NT2/D1 (cell line): Measurements from ENCODE around the gene CCDC86.

ENCODE experiments used
- DNase-seq: peaks from one replicate; pipeline ENCODE4 v3.0.0-alpha.2; 2011; ENCODE audit warnings: low read depth, low spot score
- H3K27me3 ChIP-seq: 2 replicates; pipeline ENCODE4 v1.6.0; 2011; ENCODE audit warnings: mild to moderate bottlenecking; ENCODE audit not compliant: insufficient read length, insufficient read depth
- H3K36me3 ChIP-seq: 2 replicates; pipeline ENCODE4 v1.6.1; 2011; ENCODE audit warnings: mild to moderate bottlenecking, low read length, mixed read lengths; ENCODE audit not compliant: insufficient read depth, insufficient read length
- H3K4me1 ChIP-seq: 2 replicates; pipeline ENCODE4 v1.5.1; 2011; ENCODE audit not compliant: insufficient read depth, insufficient read length
- H3K4me3 ChIP-seq: 2 replicates; pipeline ENCODE4 v1.5.1; 2011; ENCODE audit warnings: low read depth; ENCODE audit not compliant: insufficient read length
- H3K9ac ChIP-seq: 2 replicates; pipeline ENCODE4 v1.6.0; 2011; ENCODE audit warnings: low read depth; ENCODE audit not compliant: insufficient read length
- H3K9me3 ChIP-seq: 2 replicates; pipeline ENCODE4 v1.5.1; 2011; ENCODE audit warnings: mild to moderate bottlenecking, low read length; ENCODE audit not compliant: insufficient read depth
- SUZ12 ChIP-seq: IDR thresholded peaks from 2 replicates; pipeline ENCODE4 v1.6.1; 2011; ENCODE audit not compliant: insufficient read length, insufficient read depth; ENCODE audit errors: extremely low read depth
- YY1 ChIP-seq: IDR thresholded peaks from 2 replicates; pipeline ENCODE4 v1.6.1; 2011; ENCODE audit not compliant: insufficient read length, insufficient read depth
- ZNF274 ChIP-seq: IDR thresholded peaks from 2 replicates; pipeline ENCODE4 v1.6.1; 2011; ENCODE audit warnings: mild to moderate bottlenecking, low read depth, low read length

Gene CCDC86

DNA sequence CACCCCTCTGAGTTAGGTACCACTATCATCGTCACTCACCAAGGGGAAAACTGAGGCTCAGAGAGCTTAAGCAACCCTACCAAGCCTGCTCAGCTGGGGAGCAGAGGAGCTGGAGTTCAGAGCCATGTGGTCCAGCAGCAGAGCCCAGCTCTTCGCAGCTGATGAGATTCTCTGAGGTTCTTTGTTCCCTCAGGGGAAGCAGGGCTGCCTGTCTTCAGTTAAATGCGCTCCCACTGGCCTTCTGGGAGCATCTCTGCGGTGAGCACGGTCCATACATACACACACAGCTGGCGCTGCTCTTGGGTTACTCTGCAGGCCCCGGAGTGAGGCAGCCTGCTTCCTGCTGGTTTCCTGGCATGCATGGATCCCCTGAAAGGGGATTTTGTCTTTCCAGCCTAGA lies 19.0 kb downstream of the CCDC86 start:
- no peak overlapping the region for H3K9ac ChIP-seq
- H3K4me1 ChIP-seq = peaks cover 11% of the 10 kb centered on the region
- TF ChIP-seq ZNF274 (no peak), YY1 (no peak), SUZ12 (no peak)
- no peak overlapping the region for H3K4me3 ChIP-seq
- no peak for DNase-seq
- H3K9me3 ChIP-seq = no peaks in the 10 kb centered on the region
- H3K27me3 ChIP-seq = no peaks in the 10 kb centered on the region
- H3K36me3 ChIP-seq = no peaks in the 10 kb centered on the region

DNA sequence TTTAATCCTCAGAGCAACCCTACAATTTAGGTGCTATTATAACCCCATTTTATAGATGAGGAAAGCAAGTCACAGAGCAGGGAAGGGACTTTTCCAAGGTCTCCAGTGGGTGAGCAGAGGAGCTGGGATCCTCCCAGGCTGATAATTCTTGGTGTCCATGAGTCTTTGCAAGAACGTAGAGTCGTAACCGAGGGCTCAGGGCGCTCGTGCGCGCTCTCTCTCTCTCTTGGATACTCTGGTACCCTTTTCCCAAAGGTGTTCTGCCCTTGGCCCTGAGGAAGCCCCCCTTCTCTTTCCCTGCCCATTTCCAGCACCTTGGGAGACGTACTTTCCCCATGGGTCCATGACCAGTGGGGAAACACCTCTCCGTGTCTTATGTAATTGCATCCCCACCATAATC lies 20.3 kb downstream of the CCDC86 start:
- DNase-seq = no peak
- Histone ChIP-seq H3K4me1 (peaks cover 12% of the 10 kb centered on the region), H3K4me3 (no peak overlapping the region), H3K36me3 (no peaks in the 10 kb centered on the region), H3K27me3 (no peaks in the 10 kb centered on the region), H3K9ac (no peak overlapping the region), H3K9me3 (no peaks in the 10 kb centered on the region)
- TF ChIP-seq YY1 (no peak), SUZ12 (no peak), ZNF274 (no peak)

DNA sequence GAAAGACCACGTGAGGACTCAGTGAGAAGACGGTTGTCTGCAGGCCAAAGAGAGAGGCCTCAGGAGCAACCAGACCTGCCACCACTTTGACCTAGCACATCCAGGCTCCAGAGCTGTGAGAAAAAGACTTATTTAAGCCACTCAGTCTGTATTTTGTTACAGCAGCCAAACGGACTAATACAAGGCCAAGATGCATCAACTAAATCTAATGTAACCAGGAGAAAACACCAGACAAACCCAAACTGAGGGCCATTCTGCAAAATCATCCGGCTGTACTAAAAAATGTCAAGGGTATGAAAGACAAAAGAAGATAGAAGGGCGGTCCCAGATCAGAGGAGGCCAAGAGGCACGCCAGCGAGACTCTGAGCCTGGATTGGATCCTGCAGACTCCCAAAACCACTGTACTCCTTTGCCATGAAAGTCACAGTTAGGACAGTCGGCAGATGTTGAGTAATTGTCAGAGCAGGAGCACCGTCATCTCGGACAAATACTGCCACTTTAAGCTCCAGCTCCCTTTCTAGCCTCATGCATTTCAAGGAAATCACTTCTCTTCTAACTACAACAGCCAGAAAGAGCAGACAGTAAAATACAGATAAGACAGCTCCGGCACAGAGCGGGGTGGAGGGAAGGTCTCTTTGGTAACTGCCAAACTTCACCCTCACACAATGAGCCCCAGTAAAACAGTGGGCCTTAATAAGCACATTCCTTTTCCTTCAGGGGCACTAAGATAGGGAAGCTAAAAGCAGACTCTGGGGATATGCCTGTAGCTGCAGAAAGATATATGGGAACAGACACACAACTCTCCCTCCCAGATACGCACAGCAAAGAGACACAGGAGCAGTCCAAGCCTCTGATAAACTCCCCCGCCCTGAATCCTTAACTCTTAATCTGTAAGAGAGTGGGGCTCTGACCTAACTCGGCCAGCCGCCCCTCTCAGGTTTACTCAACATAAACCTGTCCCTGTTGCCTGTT lies 21.9 kb downstream of the CCDC86 start:
- no peaks in the 10 kb centered on the region for H3K27me3 ChIP-seq
- no peak overlapping the region for H3K9ac ChIP-seq
- no peaks in the 10 kb centered on the region for H3K36me3 ChIP-seq
- H3K4me1 ChIP-seq = peaks cover 9% of the 10 kb centered on the region
- no peaks in the 10 kb centered on the region for H3K9me3 ChIP-seq
- TF ChIP-seq ZNF274 (no peak), SUZ12 (no peak), YY1 (no peak)
- no peak overlapping the region for H3K4me3 ChIP-seq
- DNase-seq = no peak

DNA sequence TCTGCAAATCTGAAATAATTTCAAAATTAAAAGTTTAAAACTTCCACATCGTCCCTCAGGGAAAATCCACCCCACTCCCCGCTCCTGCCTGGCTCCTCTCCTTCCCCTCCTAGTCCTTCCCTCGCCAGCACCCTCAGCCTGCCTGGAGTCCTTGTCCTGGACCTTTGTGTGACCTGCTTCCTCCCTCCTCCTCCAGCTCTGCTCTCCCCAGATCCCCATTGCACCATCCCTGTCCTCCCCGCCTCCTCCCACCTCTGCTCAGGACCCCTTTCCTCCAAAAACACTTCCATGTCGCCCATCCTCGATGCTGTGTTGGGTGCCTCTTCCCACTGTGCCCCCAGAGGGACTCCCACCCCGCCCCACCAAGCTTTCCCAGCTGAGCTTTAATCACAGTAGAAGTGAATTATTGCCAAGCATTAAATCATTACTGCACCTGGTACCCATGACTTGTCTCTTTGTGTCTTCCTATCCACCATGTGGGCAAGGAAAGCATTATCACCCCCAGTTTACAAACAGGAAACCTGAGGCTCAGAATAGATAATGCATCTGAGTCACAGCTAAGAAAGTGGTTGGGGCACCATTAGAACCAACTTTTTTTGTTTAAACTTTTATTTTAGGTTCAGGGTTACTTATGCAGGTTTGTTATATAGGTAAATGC lies 23.1 kb downstream of the CCDC86 start:
- H3K4me1 ChIP-seq = peaks cover 9% of the 10 kb centered on the region
- no peak overlapping the region for H3K4me3 ChIP-seq
- TF ChIP-seq ZNF274 (no peak), YY1 (no peak)

DNA sequence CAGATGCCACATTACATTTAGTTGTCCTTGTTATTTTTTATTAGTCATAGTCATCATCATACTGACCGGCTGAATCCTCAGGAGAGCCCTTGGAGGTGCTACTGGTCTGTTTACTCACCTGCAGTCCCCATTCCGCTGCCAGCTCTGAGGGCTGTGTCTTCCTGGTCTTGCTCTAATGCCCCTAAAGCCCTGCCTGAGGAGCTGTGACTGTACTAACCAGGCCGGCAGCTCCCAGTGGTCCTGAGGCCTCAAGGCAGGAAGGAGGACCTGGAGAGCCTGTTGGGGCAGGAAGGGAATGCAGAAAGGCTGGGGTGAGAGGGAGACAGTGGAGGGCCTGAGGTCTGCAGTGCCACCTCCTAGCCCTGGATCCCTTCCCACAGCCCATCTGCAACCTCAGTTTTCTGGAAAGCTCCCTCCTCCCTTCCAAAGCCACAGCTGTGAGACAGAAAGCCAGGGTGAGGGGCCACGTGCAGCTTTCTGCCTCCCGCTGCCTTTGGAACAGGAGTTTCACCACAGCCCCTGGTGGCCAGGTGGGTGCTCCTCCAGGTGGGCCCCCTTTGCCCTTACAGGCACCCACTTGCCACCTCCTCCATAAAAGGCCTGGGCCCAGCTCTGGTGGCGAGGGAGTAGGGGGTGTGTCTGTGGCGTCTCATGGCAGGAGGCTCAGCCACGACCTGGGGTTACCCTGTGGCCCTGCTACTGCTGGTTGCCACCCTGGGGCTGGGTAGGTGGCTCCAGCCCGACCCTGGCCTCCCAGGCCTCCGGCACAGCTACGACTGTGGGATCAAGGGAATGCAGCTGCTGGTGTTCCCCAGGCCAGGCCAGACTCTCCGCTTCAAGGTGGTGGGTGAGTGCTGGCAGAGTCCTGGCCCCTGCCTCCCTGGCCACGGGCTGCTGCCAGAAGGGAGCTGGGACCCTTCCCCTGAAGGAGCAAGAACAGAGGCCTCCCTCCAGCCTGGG lies 25.3 kb downstream of the CCDC86 start, which contains the start of gene ZP1:
Gene ZP1, plus strand, starts transcription at position 632 of the 960 bp plus-strand sequence. Its CDS starts 20 bp downstream, at position 652.
- DNase-seq = no peak
- no peak for TF ChIP-seq SUZ12
- no peak for TF ChIP-seq YY1
- TF ChIP-seq ZNF274 = no peak
- Histone ChIP-seq H3K9me3 (no peaks in the 10 kb centered on the region), H3K4me1 (peaks cover 9% of the 10 kb centered on the region), H3K4me3 (no peak within 1 kb of the TSS), H3K27me3 (no peaks in the 10 kb centered on the region), H3K36me3 (no peaks in the 10 kb centered on the region), H3K9ac (peak within 1 kb of the TSS; percentile 47)

More for the DNA sequence above, 23.1 kb downstream of the CCDC86 start:
- DNase-seq = no peak
- no peaks in the 10 kb centered on the region for H3K27me3 ChIP-seq
- no peaks in the 10 kb centered on the region for H3K9me3 ChIP-seq
- H3K9ac ChIP-seq = no peak overlapping the region
- H3K36me3 ChIP-seq = no peaks in the 10 kb centered on the region

DNA sequence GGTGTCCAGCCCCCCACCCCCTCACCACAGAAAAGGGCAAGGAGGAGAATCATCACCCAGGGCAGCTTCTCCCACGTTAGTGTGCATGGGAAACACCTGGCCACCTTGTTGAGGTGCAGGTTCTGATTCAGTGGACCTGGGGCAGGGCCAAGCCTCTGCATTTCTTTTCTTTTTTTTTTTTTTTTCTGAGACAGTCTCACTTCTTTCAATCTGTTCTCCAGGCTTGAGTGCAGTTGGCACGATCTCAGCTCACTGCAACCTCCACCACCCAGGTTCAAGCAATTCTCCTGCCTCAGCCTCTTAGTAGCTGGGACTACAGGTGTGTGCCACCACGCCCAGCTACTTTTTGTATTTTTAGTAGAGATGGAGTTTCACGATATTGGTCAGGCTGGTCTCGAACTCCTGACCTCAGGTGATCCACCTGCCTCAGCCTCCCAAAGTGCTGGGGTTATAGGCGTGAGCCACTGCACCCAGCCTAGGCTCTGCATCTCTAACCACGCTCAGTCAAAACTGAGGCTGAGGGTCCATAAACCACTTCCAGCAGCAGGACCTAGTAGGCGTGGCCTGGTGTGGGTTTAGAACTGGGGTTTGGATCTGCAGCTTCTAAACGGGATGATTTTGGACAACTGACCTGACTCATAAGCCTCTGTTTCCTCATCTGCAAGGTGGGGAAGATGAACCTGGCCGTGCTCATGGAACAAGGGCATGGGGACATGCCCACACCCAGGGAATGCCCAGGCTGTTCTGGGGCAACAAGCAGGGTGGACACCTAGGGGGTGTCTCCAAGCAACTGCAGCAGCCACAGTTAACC lies 26.2 kb downstream of the CCDC86 start:
- H3K9me3 ChIP-seq = no peaks in the 10 kb centered on the region
- TF ChIP-seq SUZ12 (no peak), YY1 (no peak), ZNF274 (no peak)
- no peaks in the 10 kb centered on the region for H3K27me3 ChIP-seq
- H3K9ac ChIP-seq = no peak overlapping the region
- peaks cover 17% of the 10 kb centered on the region for H3K4me1 ChIP-seq
- H3K4me3 ChIP-seq = no peak overlapping the region
- no peak for DNase-seq
- H3K36me3 ChIP-seq = no peaks in the 10 kb centered on the region
